Neuron (in vitro differentiated cells): ENCODE data around the gene AKAP8L.
A peak's percentile ranks its signal among the peaks of the same experiment; 100 is the strongest.

ENCODE experiments used
- H2AFZ ChIP-seq: one replicate; pipeline ENCODE4 v1.6.1; 2013; ENCODE audit warnings: low read depth, mild to moderate bottlenecking, inconsistent platforms, low read length, moderate library complexity
- H3K27me3 ChIP-seq: one replicate; pipeline ENCODE4 v1.6.1; 2013; ENCODE audit warnings: low read length; ENCODE audit not compliant: insufficient read depth
- H3K36me3 ChIP-seq: one replicate; pipeline ENCODE4 v1.6.1; 2013; ENCODE audit warnings: low read length; ENCODE audit not compliant: insufficient read depth
- H3K4me1 ChIP-seq: one replicate; pipeline ENCODE4 v1.6.1; 2013; ENCODE audit warnings: low read length; ENCODE audit not compliant: insufficient read depth
- H3K4me3 ChIP-seq: 2 replicates; pipeline ENCODE4 v1.5.1; 2013; ENCODE audit warnings: mild to moderate bottlenecking, low read length, moderate library complexity
- H3K9me3 ChIP-seq: one replicate; pipeline ENCODE4 v1.6.1; 2013; ENCODE audit warnings: low read length

AKAP8L gene

GRCh38 chr19:15453906-15454860 is 35.4 kb upstream of the AKAP8L start:
- H3K4me3 ChIP-seq = no peak overlapping the region
- no peak overlapping the region for H2AFZ ChIP-seq
- H3K4me1 ChIP-seq = peaks cover 5% of the 10 kb centered on the region
- no peaks in the 10 kb centered on the region for H3K9me3 ChIP-seq
- no peaks in the 10 kb centered on the region for H3K36me3 ChIP-seq
- H3K27me3 ChIP-seq = peaks cover 58% of the 10 kb centered on the region

- peaks cover 52% of the 10 kb centered on the region for H3K27me3 ChIP-seq
- H3K4me3 ChIP-seq = peak overlapping the region; percentile 31
- H3K4me1 ChIP-seq = peaks cover 14% of the 10 kb centered on the region
- no peaks in the 10 kb centered on the region for H3K36me3 ChIP-seq
- H3K9me3 ChIP-seq = no peaks in the 10 kb centered on the region
- H2AFZ ChIP-seq = no peak overlapping the region
Measured at GRCh38 chr19:15453091-15453578, 34.3 kb upstream of the AKAP8L start.

GRCh38 chr19:15452111-15453047 is 33.6 kb upstream of the AKAP8L start:
- Histone ChIP-seq H3K27me3 (peaks cover 45% of the 10 kb centered on the region), H3K4me3 (peak overlapping the region; percentile 31), H3K36me3 (peaks cover 5% of the 10 kb centered on the region), H3K4me1 (peaks cover 14% of the 10 kb centered on the region), H3K9me3 (no peaks in the 10 kb centered on the region), H2AFZ (no peak overlapping the region)

- no peaks in the 10 kb centered on the region for H3K9me3 ChIP-seq
- peaks cover 10% of the 10 kb centered on the region for H3K36me3 ChIP-seq
- peaks cover 14% of the 10 kb centered on the region for H3K4me1 ChIP-seq
- peak overlapping the region; percentile 6 for H2AFZ ChIP-seq
- peak overlapping the region; percentile 37 for H3K4me3 ChIP-seq
- peaks cover 26% of the 10 kb centered on the region for H3K27me3 ChIP-seq
Measured at GRCh38 chr19:15450528-15450890, 31.7 kb upstream of the AKAP8L start.

- peaks cover 10% of the 10 kb centered on the region for H3K36me3 ChIP-seq
- H3K9me3 ChIP-seq = no peaks in the 10 kb centered on the region
- H3K4me3 ChIP-seq = peak within 1 kb of the TSS; percentile 62
- peaks cover 14% of the 10 kb centered on the region for H3K4me1 ChIP-seq
- H2AFZ ChIP-seq = peak within 1 kb of the TSS; percentile 74
- peaks cover 20% of the 10 kb centered on the region for H3K27me3 ChIP-seq
Measured at GRCh38 chr19:15449620-15450527, 31.1 kb upstream of the AKAP8L start, which contains the start of gene WIZ. Gene WIZ, minus strand, starts transcription at chr19:15449956. Its CDS starts 1,649 bp downstream, at chr19:15448307.

GRCh38 chr19:15448778-15449619 is 30.2 kb upstream of the AKAP8L start:
- Histone ChIP-seq H3K9me3 (no peaks in the 10 kb centered on the region), H2AFZ (peak overlapping the region; percentile 74), H3K4me3 (peak overlapping the region; percentile 62), H3K27me3 (peaks cover 11% of the 10 kb centered on the region), H3K4me1 (peaks cover 14% of the 10 kb centered on the region), H3K36me3 (peaks cover 10% of the 10 kb centered on the region)

- no peak overlapping the region for H2AFZ ChIP-seq
- H3K27me3 ChIP-seq = peaks cover 4% of the 10 kb centered on the region
- H3K4me3 ChIP-seq = peak overlapping the region; percentile 62
- no peaks in the 10 kb centered on the region for H3K9me3 ChIP-seq
- H3K36me3 ChIP-seq = peaks cover 10% of the 10 kb centered on the region
- peaks cover 14% of the 10 kb centered on the region for H3K4me1 ChIP-seq
Measured at GRCh38 chr19:15448044-15448777, 29.4 kb upstream of the AKAP8L start.

- peaks cover 10% of the 10 kb centered on the region for H3K36me3 ChIP-seq
- H3K4me3 ChIP-seq = no peak overlapping the region
- H3K9me3 ChIP-seq = no peaks in the 10 kb centered on the region
- H2AFZ ChIP-seq = no peak overlapping the region
- H3K4me1 ChIP-seq = peaks cover 8% of the 10 kb centered on the region
- no peaks in the 10 kb centered on the region for H3K27me3 ChIP-seq
Measured at GRCh38 chr19:15447057-15447456, 28.3 kb upstream of the AKAP8L start.

GRCh38 chr19:15445807-15446376 is 27.1 kb upstream of the AKAP8L start:
- Histone ChIP-seq H3K4me3 (no peak overlapping the region), H3K4me1 (peaks cover 8% of the 10 kb centered on the region), H3K36me3 (peaks cover 10% of the 10 kb centered on the region), H3K27me3 (no peaks in the 10 kb centered on the region), H3K9me3 (no peaks in the 10 kb centered on the region), H2AFZ (no peak overlapping the region)

- Histone ChIP-seq H3K9me3 (no peaks in the 10 kb centered on the region), H3K27me3 (no peaks in the 10 kb centered on the region), H3K36me3 (peaks cover 10% of the 10 kb centered on the region), H3K4me1 (peaks cover 8% of the 10 kb centered on the region), H2AFZ (no peak overlapping the region), H3K4me3 (no peak overlapping the region)
Measured at GRCh38 chr19:15445227-15445605, 26.4 kb upstream of the AKAP8L start.
